HUES48 (cell line): ENCODE results near the gene DDX49.
"Not testable (repeated sequence)": the region's sequence is repeated elsewhere in the genome, so short reads cannot be mapped to it uniquely, and the experiment has no call there.

Experiments
- H3K27ac ChIP-seq: one replicate; pipeline ENCODE4 v1.7.0; 2013; ENCODE audit warnings: low read depth, low read length, inconsistent platforms
- H3K27me3 ChIP-seq: 2 replicates; pipeline ENCODE4 v1.6.1; 2013; ENCODE audit warnings: mild to moderate bottlenecking, low read length; ENCODE audit not compliant: control insufficient read depth, insufficient read depth
- H3K36me3 ChIP-seq: 2 replicates; pipeline ENCODE4 v1.6.1; 2013; ENCODE audit warnings: low read length; ENCODE audit not compliant: control insufficient read depth, insufficient read depth
- H3K4me1 ChIP-seq: 2 replicates; pipeline ENCODE4 v1.6.1; 2013; ENCODE audit warnings: mild to moderate bottlenecking, low read length; ENCODE audit not compliant: control insufficient read depth, insufficient read depth
- H3K4me3 ChIP-seq: 2 replicates; pipeline ENCODE4 v1.5.1; 2013; ENCODE audit warnings: mild to moderate bottlenecking, low read depth, low read length
- H3K9ac ChIP-seq: 2 replicates; pipeline ENCODE4 v1.6.1; 2013; ENCODE audit warnings: mild to moderate bottlenecking, low read depth, low read length, moderate library complexity
- H3K9me3 ChIP-seq: 2 replicates; pipeline ENCODE4 v1.6.1; 2013; ENCODE audit warnings: low read length; ENCODE audit not compliant: control insufficient read depth, insufficient read depth

The DDX49 gene

GRCh38 chr19:18905058-18905456 is 14.5 kb upstream of the DDX49 start:
- Histone ChIP-seq H3K36me3 (peaks cover 57% of the 10 kb centered on the region), H3K4me3 (no peak overlapping the region), H3K27ac (no peak overlapping the region), H3K9ac (no peak overlapping the region), H3K9me3 (no peaks in the 10 kb centered on the region), H3K27me3 (no peaks in the 10 kb centered on the region), H3K4me1 (no peaks in the 10 kb centered on the region)

GRCh38 chr19:18905513-18906236 is 13.8 kb upstream of the DDX49 start:
- H3K27me3 ChIP-seq, result no peaks in the 10 kb centered on the region
- no peak overlapping the region for H3K4me3 ChIP-seq
- H3K9me3 ChIP-seq, result no peaks in the 10 kb centered on the region
- no peaks in the 10 kb centered on the region for H3K4me1 ChIP-seq
- no peak overlapping the region for H3K27ac ChIP-seq
- no peak overlapping the region for H3K9ac ChIP-seq
- H3K36me3 ChIP-seq, result peaks cover 58% of the 10 kb centered on the region

DNA sequence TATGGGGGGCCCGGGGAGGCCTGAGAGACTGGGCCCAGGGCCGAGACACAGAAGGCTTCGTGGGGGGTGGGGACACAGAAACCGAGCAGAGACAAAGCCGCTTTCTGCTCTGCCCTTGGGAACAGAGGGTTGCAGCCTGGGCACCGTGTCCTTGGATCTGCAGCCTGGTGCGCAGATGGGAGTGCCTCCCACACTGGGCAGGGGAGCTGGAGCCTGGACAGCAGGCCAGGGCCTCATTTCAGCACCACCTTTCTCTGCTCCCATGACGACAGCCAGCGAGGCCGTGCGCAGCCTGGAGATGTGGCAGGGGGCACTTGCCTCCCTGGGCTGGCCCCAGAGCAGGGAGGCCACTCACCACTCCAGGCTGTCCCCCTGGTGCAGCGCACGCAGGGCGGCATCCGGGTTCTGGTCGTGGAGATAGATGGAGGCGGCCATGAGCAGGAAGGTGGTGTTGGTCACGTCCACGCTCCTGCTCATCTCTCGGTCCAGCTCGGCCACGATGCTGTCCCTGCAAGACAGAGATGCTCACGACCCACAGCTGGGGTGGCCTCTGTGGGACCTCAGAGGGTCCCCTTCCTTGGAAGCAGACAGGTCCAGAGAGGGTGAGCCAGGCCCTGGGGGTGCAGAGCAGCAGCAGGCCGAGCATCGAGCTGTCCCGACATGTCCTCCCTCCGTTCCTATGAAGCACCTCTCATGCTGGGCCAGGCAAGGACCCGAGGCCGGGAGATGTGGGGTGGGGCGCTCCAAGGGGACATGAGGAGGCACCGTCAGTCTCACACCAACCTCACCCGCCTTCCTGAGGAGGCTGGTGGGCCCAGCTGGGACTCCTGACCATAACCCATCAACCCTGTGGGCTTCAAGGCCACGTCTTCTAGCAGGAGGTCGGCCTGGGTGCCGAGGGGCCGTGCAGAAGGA is 12.7 kb upstream of the DDX49 start:
- Histone ChIP-seq H3K27ac (no peak overlapping the region), H3K4me1 (no peaks in the 10 kb centered on the region), H3K9me3 (no peaks in the 10 kb centered on the region), H3K27me3 (no peaks in the 10 kb centered on the region), H3K36me3 (peaks cover 56% of the 10 kb centered on the region), H3K9ac (no peak overlapping the region), H3K4me3 (no peak overlapping the region)

- Histone ChIP-seq H3K9me3 (no peaks in the 10 kb centered on the region), H3K9ac (no peak overlapping the region), H3K36me3 (peaks cover 62% of the 10 kb centered on the region), H3K4me1 (no peaks in the 10 kb centered on the region), H3K27ac (no peak overlapping the region), H3K27me3 (no peaks in the 10 kb centered on the region), H3K4me3 (no peak overlapping the region)
Measured at GRCh38 chr19:18908917-18909619, 10.4 kb upstream of the DDX49 start.

DNA sequence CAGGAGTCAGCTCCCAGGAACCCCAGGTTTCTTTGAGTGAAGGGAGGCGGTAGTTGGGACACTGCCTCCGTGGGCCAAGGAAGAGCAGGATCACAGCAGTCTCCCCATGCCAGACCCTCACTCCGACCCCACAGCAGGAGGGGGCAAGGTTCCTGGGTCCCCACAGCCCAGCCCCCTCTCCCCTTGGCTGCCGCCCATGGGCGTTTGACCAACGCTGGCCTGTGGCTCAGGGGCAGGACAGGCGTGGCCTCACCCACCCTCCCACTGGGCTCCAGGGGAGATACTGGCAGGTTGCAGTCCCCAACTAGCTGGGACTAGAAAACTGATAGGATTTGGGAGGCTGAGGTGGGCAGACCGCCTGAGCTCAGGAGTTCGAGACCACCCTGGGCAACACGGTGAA is 9.5 kb upstream of the DDX49 start:
- H3K9me3 ChIP-seq, result no peaks in the 10 kb centered on the region
- H3K4me3 ChIP-seq, result no peak overlapping the region
- peaks cover 56% of the 10 kb centered on the region for H3K36me3 ChIP-seq
- H3K27ac ChIP-seq, result no peak overlapping the region
- H3K4me1 ChIP-seq, result no peaks in the 10 kb centered on the region
- no peaks in the 10 kb centered on the region for H3K27me3 ChIP-seq
- no peak overlapping the region for H3K9ac ChIP-seq

- no peak overlapping the region for H3K4me3 ChIP-seq
Measured at GRCh38 chr19:18910801-18911436, 8.6 kb upstream of the DDX49 start.

GRCh38 chr19:18912933-18913332 is 6.6 kb upstream of the DDX49 start:
- peaks cover 33% of the 10 kb centered on the region for H3K36me3 ChIP-seq
- no peak overlapping the region for H3K4me3 ChIP-seq
- H3K9me3 ChIP-seq, result no peaks in the 10 kb centered on the region
- no peak overlapping the region for H3K27ac ChIP-seq
- H3K4me1 ChIP-seq, result no peaks in the 10 kb centered on the region
- H3K27me3 ChIP-seq, result no peaks in the 10 kb centered on the region
- H3K9ac ChIP-seq, result no peak overlapping the region

More at GRCh38 chr19:18910801-18911436, 8.6 kb upstream of the DDX49 start:
- Histone ChIP-seq H3K27me3 (no peaks in the 10 kb centered on the region), H3K27ac (no peak overlapping the region), H3K36me3 (peaks cover 53% of the 10 kb centered on the region), H3K9me3 (no peaks in the 10 kb centered on the region), H3K9ac (no peak overlapping the region), H3K4me1 (no peaks in the 10 kb centered on the region)

DNA sequence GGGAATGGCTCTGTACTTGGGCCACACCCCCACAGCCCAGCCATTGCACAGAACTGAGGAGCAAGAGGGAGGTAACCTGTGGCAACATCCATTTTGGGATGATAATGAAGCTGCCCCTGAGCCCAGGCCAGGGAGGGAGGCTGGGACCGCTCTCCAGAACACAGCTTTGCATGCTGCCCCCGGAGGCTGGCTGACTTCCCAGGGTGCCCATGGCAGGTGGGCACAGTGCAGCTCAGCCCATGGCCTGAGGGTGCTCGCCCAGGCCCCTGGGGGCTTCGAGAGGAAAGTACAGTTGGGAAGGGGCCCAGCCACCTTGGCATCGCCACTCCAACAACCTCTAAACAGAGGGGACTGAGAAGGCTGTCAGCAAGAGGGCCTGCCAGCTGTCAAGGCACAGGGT is 6.0 kb upstream of the DDX49 start:
- H3K27me3 ChIP-seq, result no peaks in the 10 kb centered on the region
- H3K4me1 ChIP-seq, result no peaks in the 10 kb centered on the region

DNA sequence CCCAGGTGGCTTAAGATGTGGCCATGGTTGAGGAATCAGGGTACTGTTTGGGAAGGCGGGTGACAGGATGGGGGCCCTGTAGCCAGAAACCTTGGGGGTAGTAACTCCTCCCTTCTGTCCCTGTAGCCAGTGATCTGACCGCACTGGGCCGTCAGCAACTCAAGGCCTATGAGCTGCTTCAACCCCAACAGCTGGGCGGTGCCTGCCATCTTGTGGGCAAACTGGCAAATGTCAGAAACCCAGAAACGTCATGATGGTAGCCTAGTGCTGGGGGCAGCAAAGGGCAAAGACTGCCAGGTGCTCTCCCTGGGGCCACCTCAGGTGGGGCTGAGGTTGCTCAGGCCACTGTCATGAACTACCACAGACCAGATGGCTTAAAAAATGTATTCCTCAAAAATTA is 3.9 kb upstream of the DDX49 start:
- H3K36me3 ChIP-seq, result peaks cover 18% of the 10 kb centered on the region
- peaks cover 4% of the 10 kb centered on the region for H3K4me1 ChIP-seq

More for the DNA sequence above, 6.0 kb upstream of the DDX49 start:
- Histone ChIP-seq H3K36me3 (peaks cover 32% of the 10 kb centered on the region), H3K27ac (no peak overlapping the region), H3K9ac (no peak overlapping the region), H3K4me3 (no peak overlapping the region), H3K9me3 (no peaks in the 10 kb centered on the region)

GRCh38 chr19:18917593-18917992 is 1.9 kb upstream of the DDX49 start:
- H3K27ac ChIP-seq, H3K9ac ChIP-seq, H3K27me3 ChIP-seq, H3K4me3 ChIP-seq, H3K9me3 ChIP-seq, H3K4me1 ChIP-seq: not testable (repeated sequence)
- H3K36me3 ChIP-seq, result peaks cover 25% of the 10 kb centered on the region

More for the DNA sequence above, 3.9 kb upstream of the DDX49 start:
- no peak overlapping the region for H3K4me3 ChIP-seq
- no peaks in the 10 kb centered on the region for H3K27me3 ChIP-seq
- H3K9me3 ChIP-seq, result no peaks in the 10 kb centered on the region
- H3K27ac ChIP-seq, result no peak overlapping the region
- no peak overlapping the region for H3K9ac ChIP-seq
